Measurements from ENCODE around the gene TRMU. TPM values are rescaled to one million over a fixed set of nuclear protein-coding genes. Genes with fewer than 3 reads are reported as not detected.

The TRMU gene
- total and polyA plus RNA-seq, 2 experiments from 2014 or later = 48.3 to 70.4 TPM

DNA sequence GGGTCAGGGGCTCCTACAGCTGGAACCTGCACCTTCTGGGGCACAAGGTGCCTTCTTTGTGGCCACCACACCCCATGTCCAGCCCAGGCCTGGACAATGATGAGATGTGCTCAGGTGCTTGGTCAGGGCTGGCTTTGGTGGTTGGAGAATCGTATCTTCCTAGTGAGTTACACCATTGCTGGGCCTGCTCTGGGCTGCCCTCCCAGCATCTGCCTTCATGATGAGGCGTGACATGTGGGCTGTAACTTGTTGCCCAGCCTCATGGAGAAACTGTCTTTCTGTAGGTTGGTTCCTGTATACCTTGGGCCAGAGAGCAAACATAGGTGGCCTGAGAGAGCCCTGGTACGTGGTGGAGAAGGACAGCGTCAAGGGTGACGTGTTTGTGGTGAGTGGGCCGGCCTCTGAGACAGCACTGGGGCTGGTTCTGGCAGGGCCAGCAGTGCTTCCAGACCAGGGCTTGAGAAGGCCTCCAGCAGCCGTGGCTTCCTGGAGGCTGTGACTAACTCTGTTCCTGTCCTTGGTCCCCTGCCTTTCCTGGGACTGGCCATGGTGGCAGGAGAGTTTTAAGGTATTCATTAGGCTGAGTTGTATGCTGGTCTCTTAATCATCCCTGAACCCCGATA, 18.1 kb downstream of the TRMU start (continued):
- TF ChIP-seq, protein P1, sequence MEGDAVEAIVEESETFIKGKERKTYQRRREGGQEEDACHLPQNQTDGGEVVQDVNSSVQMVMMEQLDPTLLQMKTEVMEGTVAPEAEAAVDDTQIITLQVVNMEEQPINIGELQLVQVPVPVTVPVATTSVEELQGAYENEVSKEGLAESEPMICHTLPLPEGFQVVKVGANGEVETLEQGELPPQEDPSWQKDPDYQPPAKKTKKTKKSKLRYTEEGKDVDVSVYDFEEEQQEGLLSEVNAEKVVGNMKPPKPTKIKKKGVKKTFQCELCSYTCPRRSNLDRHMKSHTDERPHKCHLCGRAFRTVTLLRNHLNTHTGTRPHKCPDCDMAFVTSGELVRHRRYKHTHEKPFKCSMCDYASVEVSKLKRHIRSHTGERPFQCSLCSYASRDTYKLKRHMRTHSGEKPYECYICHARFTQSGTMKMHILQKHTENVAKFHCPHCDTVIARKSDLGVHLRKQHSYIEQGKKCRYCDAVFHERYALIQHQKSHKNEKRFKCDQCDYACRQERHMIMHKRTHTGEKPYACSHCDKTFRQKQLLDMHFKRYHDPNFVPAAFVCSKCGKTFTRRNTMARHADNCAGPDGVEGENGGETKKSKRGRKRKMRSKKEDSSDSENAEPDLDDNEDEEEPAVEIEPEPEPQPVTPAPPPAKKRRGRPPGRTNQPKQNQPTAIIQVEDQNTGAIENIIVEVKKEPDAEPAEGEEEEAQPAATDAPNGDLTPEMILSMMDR (conservative IDR thresholded peaks at IDR 0.05; ENCODE audit: low read depth in 2 of 2) = no peak

DNA sequence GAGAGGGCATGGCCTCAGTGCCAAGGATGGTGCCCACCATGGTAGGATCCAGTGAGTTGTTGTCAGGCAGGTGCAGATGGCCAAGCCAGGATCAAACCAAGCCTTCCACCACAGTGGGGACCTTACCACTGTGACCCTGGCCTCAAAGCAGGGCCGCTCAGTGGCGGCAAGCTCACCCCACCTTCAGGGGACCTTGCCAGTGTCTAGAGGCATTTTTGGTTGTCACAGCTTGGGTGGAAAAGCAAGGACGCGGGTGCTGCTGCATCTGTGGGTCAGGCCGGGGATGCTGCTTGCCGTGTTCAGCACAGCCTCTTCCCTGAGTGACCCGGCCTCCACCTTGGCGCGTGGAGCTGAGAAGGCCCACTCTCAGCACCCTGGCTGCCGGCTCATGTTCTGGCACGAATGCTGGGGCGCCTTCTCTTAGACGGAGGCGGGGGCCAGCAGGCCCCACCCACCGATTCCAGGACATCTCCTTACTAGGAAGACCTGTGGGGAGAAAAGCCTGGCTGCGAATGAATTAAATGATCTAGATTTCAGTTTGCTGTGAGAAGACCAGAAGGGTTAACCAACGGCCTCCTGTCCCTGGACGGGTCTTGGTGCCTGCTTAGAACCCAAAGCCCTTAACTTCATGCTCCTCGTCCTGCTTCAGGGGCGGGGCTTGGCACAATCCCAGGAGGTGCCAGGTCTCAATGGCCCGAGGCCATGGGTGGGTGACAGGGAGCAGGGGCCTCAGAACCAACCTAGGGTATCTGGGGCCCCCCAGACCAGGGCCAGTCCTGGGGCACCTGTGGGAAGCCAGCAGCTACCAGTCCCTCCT, 18.9 kb downstream of the TRMU start:
- Histone ChIP-seq H2AFZ (no peak overlapping the region), H3F3A (replicated peaks; ENCODE audit: low read depth) (peaks cover 4% of the 10 kb centered on the region; the same call in 1 of the 2 replicates), H3K4me1 (ENCODE audit: insufficient read depth) (no peaks in the 10 kb centered on the region), H4K20me1 (replicated peaks; ENCODE audit: insufficient read depth) (peaks cover 4% of the 10 kb centered on the region), H3K4me3 (no peak overlapping the region), H3K36me3 (ENCODE audit: insufficient read depth) (peaks cover 11% of the 10 kb centered on the region; the same call in 1 of the 2 replicates), H3K4me2 (no peak overlapping the region), H3K27ac (ENCODE audit: low read depth) (no peak overlapping the region), H3K27me3 (ENCODE audit: insufficient read depth) (no peaks in the 10 kb centered on the region), H3K9me2 (ENCODE audit: insufficient read depth) (no peaks in the 10 kb centered on the region), H3K79me2 (replicated peaks; ENCODE audit: insufficient read depth) (no peaks in the 10 kb centered on the region)
- Mint-ChIP-seq H3K27ac (no peak overlapping the region), H3K4me1 (no peaks in the 10 kb centered on the region), H3K4me3 (no peak overlapping the region), H3K27me3 (ENCODE audit: insufficient read depth, low read depth, poor library complexity) (peaks cover 8% of the 10 kb centered on the region), H3K9me3 (peaks cover under 1% of the 10 kb centered on the region; the same call in 1 of the 3 replicates), H3K36me3 (ENCODE audit: low read depth) (peaks cover 58% of the 10 kb centered on the region)
- no peak for DNase-seq (ENCODE audit: low spot score)
- TF ChIP-seq, protein P2, sequence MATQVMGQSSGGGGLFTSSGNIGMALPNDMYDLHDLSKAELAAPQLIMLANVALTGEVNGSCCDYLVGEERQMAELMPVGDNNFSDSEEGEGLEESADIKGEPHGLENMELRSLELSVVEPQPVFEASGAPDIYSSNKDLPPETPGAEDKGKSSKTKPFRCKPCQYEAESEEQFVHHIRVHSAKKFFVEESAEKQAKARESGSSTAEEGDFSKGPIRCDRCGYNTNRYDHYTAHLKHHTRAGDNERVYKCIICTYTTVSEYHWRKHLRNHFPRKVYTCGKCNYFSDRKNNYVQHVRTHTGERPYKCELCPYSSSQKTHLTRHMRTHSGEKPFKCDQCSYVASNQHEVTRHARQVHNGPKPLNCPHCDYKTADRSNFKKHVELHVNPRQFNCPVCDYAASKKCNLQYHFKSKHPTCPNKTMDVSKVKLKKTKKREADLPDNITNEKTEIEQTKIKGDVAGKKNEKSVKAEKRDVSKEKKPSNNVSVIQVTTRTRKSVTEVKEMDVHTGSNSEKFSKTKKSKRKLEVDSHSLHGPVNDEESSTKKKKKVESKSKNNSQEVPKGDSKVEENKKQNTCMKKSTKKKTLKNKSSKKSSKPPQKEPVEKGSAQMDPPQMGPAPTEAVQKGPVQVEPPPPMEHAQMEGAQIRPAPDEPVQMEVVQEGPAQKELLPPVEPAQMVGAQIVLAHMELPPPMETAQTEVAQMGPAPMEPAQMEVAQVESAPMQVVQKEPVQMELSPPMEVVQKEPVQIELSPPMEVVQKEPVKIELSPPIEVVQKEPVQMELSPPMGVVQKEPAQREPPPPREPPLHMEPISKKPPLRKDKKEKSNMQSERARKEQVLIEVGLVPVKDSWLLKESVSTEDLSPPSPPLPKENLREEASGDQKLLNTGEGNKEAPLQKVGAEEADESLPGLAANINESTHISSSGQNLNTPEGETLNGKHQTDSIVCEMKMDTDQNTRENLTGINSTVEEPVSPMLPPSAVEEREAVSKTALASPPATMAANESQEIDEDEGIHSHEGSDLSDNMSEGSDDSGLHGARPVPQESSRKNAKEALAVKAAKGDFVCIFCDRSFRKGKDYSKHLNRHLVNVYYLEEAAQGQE (IDR thresholded peaks at IDR 0.05; ENCODE audit: unreplicated experiment) = no peak
- no peak for TF ChIP-seq NANOG (IDR thresholded peaks at IDR 0.05; ENCODE audit: borderline replicate concordance)
- TF ChIP-seq EZH2phosphoT487 (IDR thresholded peaks at IDR 0.05; ENCODE audit: unreplicated experiment) = no peak
- TF ChIP-seq, protein P3, sequence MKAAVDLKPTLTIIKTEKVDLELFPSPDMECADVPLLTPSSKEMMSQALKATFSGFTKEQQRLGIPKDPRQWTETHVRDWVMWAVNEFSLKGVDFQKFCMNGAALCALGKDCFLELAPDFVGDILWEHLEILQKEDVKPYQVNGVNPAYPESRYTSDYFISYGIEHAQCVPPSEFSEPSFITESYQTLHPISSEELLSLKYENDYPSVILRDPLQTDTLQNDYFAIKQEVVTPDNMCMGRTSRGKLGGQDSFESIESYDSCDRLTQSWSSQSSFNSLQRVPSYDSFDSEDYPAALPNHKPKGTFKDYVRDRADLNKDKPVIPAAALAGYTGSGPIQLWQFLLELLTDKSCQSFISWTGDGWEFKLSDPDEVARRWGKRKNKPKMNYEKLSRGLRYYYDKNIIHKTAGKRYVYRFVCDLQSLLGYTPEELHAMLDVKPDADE (IDR thresholded peaks at IDR 0.05) = no peak
- TF ChIP-seq CREB1 (CRISPR knock-in tag; IDR thresholded peaks at IDR 0.05; ENCODE audit: low read depth) = no peak
- TF ChIP-seq POLR2AphosphoS5 (IDR thresholded peaks at IDR 0.05; ENCODE audit: low read depth) = no peak
- TF ChIP-seq, protein P1 (conservative IDR thresholded peaks at IDR 0.05; ENCODE audit: low read depth in 2 of 2) = no peak
- TF ChIP-seq ZNF114 (CRISPR knock-in tag; IDR thresholded peaks at IDR 0.05) = no peak
- TF ChIP-seq EZH2 (IDR thresholded peaks at IDR 0.05; ENCODE audit: low read depth, unreplicated experiment) = no peak
- no peak for ATAC-seq

All from GM23338 (cell line).